K562 (cell line): ENCODE data around the gene SIM2. TPM values are rescaled to one million over a fixed set of nuclear protein-coding genes. Genes with fewer than 3 reads are reported as not detected.

Source experiments
- ATAC-seq: fragments of 200-7000 bp; cut with Tn5 transposase; 3 replicates; pipeline ENCODE4 v1.9.1; 2020; ENCODE audit warnings: moderate library complexity
- BruUV-seq: library from RNA; stranded (reverse); fragments of 400-500 nt; replicated peaks from 2 replicates; lab custom pipeline; 2021; lab: Mats Ljungman, UMichigan
- CTCF ChIA-PET: fragments of 300-600 bp; formaldehyde crosslinking; extraction: SDS; loops from one replicate; lab custom pipeline; 2021; ENCODE audit warnings: low intra/inter-chr PET ratio; lab: Yijun Ruan, JAX
- POLR2A ChIA-PET: fragments of 300-600, 350-650 bp; sonication (Branson Sonifier 250); formaldehyde crosslinking; extraction: SDS; loops from one replicate; lab custom pipeline; 2021; ENCODE audit warnings: antibody characterized with exemption, inconsistent platforms; lab: Yijun Ruan, JAX
- DNase-seq, 4 experiments: peaks; one replicate each; pipeline versions ENCODE4 v3.0.0 to v3.0.0-alpha.2; 2011 to 2018; ENCODE audit warnings: low spot score in 3 of 4, mixed read lengths in 3 of 4; ENCODE audit errors: extremely low read depth in 1 of 4
- FAIRE-seq: peaks from 2 replicates; lab custom pipeline; 2011; peaks lifted over from hg19 to GRCh38; lab: Jason Lieb, UNC
- H2AFZ ChIP-seq: 2 replicates; pipeline ENCODE4 v1.6.0; 2011; ENCODE audit warnings: low read depth, low read length, control low read depth, inconsistent platforms
- H3K27ac ChIP-seq: fragments of 200-600 bp; 3 replicates; pipeline ENCODE4 v1.8.0; 2011; ENCODE audit warnings: low read depth, mild to moderate bottlenecking, control low read depth, inconsistent platforms, low read length, moderate library complexity, mixed read lengths; ENCODE audit errors: extremely low read depth
- H3K27me3 ChIP-seq, 2 experiments: fragments of 300-600 bp in 1 of 2; 2 replicates in 1 of 2; 3 replicates in 1 of 2; pipeline versions ENCODE4 v1.6.0 to v1.8.0; 2011; ENCODE audit warnings: inconsistent platforms in 2 of 2, low read length in 2 of 2, mild to moderate bottlenecking in 1 of 2, mixed read lengths in 1 of 2, moderate library complexity in 1 of 2; ENCODE audit not compliant: control insufficient read depth in 2 of 2, insufficient read depth in 2 of 2
- H3K36me3 ChIP-seq: fragments of 300-600 bp; 3 replicates; pipeline ENCODE4 v1.8.0; 2011; ENCODE audit warnings: mild to moderate bottlenecking, low read length, inconsistent platforms; ENCODE audit not compliant: control insufficient read depth, insufficient read depth
- H3K4me1 ChIP-seq, 2 experiments: fragments of 200-600 bp in 1 of 2; replicated peaks in 1 of 2; 2 replicates in 1 of 2; 3 replicates in 1 of 2; pipeline versions ENCODE4 v1.5.1 to v1.8.0; 2011; ENCODE audit warnings: inconsistent platforms in 2 of 2, low read length in 2 of 2, mild to moderate bottlenecking in 1 of 2, mixed read lengths in 1 of 2, moderate library complexity in 1 of 2; ENCODE audit not compliant: control insufficient read depth in 2 of 2, insufficient read depth in 2 of 2
- H3K4me2 ChIP-seq: 2 replicates; pipeline ENCODE4 v1.6.1; 2011; ENCODE audit warnings: low read length, control low read depth, inconsistent platforms, mixed read lengths; ENCODE audit not compliant: insufficient read depth
- H3K4me3 ChIP-seq: fragments of 200-600 bp; sonication (generic), shearing (Covaris generic); 2 replicates; pipeline ENCODE4 v1.5.1; 2016; ENCODE audit warnings: control low read depth, inconsistent platforms
- H3K79me2 ChIP-seq: fragments of 200-600 bp; 3 replicates; pipeline ENCODE4 v1.8.0; 2011; ENCODE audit warnings: low read length, inconsistent platforms; ENCODE audit not compliant: control insufficient read depth, insufficient read depth
- H3K9ac ChIP-seq, 2 experiments: 2 replicates each; pipeline versions ENCODE4 v1.6.0 to v1.6.1; 2011; ENCODE audit warnings: low read depth in 2 of 2, low read length in 2 of 2, control low read depth in 1 of 2, inconsistent platforms in 1 of 2, mild to moderate bottlenecking in 1 of 2, mixed read lengths in 1 of 2; ENCODE audit not compliant: insufficient read depth in 1 of 2
- H3K9me1 ChIP-seq: one replicate; pipeline ENCODE4 v1.6.0; 2011; ENCODE audit warnings: inconsistent platforms, mild to moderate bottlenecking, low read length, moderate library complexity; ENCODE audit not compliant: control insufficient read depth, insufficient read depth
- H3K9me3 ChIP-seq: replicated peaks from 2 replicates; pipeline ENCODE4 v1.5.1; 2011; ENCODE audit warnings: low read depth, low read length, inconsistent platforms; ENCODE audit not compliant: control insufficient read depth, insufficient read depth
- H4K20me1 ChIP-seq: replicated peaks from 2 replicates; pipeline ENCODE4 v1.6.1; 2011; ENCODE audit warnings: low read length, inconsistent platforms, mixed read lengths; ENCODE audit not compliant: control insufficient read depth, insufficient read depth
- CTCF ChIP-seq, 3 experiments: IDR thresholded peaks in 2 of 3; conservative IDR thresholded peaks in 1 of 3; 2 replicates each; pipeline ENCODE4 v1.5.1; 2011 to 2012; ENCODE audit warnings: low read length in 3 of 3, mild to moderate bottlenecking in 3 of 3, control low read depth in 2 of 3, improper control_type of control experiment in 1 of 3, inconsistent platforms in 1 of 3, low read depth in 1 of 3, mixed read lengths in 1 of 3, moderate library complexity in 1 of 3; ENCODE audit not compliant: insufficient read depth in 2 of 3
- GABPB1 ChIP-seq: sonication (generic); formaldehyde crosslinking; IDR thresholded peaks from 2 replicates; pipeline ENCODE4 v1.8.0; 2022; ENCODE audit warnings: mild to moderate bottlenecking, missing genetic modification reagents
- L3MBTL2 ChIP-seq: fragments of 450-650 bp; IDR thresholded peaks from 2 replicates; pipeline ENCODE4 v1.6.1; 2016; ENCODE audit warnings: mild to moderate bottlenecking, moderate library complexity
- RAD21 ChIP-seq, 2 experiments: fragments of 250-450 bp in 1 of 2; fragments of 450-650 bp in 1 of 2; sonication (Bioruptor Pico) in 1 of 2; formaldehyde crosslinking in 1 of 2; IDR thresholded peaks in 1 of 2; conservative IDR thresholded peaks in 1 of 2; 2 replicates each; pipeline versions ENCODE4 v1.4.0 to v1.8.0; 2020 to 2022; ENCODE audit warnings: mild to moderate bottlenecking in 2 of 2, moderate library complexity in 1 of 2
- ZSCAN32 ChIP-seq: fragments of 450-650 bp; formaldehyde crosslinking; IDR thresholded peaks from 2 replicates; pipeline ENCODE4 v1.4.0; 2020; ENCODE audit warnings: mild to moderate bottlenecking, moderate library complexity
- WGBS: fragments of 100-300 bp; shearing (Covaris generic); methylation state at CpG from one replicate; pipeline ENCODE4 v1.1.6; 2016; ENCODE audit warnings: low coverage, mixed read lengths; ENCODE audit not compliant: insufficient coverage; ENCODE audit errors: missing lambda C conversion rate; 5-methylcytosine and 5-hydroxymethylcytosine counted together
- in situ Hi-C: fragments of 300-500 bp; cut with MboI; formaldehyde crosslinking; loops from 4 replicates; pipeline ENCODE4 v1.15.0; 2018; ENCODE audit warnings: inconsistent platforms, mixed read lengths
- intact Hi-C: fragments of 100-400 bp; cut with micrococcal nuclease; formaldehyde crosslinking; loops from 2 replicates; pipeline ENCODE4 v1.14.2; 2022
- polyA plus RNA-seq, 8 experiments: library from polyadenylated mRNA; depleted of rRNA in 4 of 8; stranded (reverse) in 5 of 8; unstranded in 3 of 8; fragments of >200 nt; fragmentation: Nextera tagmentation in 2 of 8; fragmentation: Illumina TruSeq in 1 of 8; extraction: Ambion mirVana in 2 of 8; extraction: Trizol in 1 of 8; gene quantifications; 2 replicates each; pipeline versions ENCODE4 v1.2.1 to v1.2.3, GENCODE V29; 2011 to 2014; ENCODE audit warnings: inconsistent platforms in 1 of 8, missing spikeins in 1 of 8
- total RNA-seq, 7 experiments: library from RNA; depleted of rRNA in 6 of 7; stranded (reverse); fragments of >200 nt in 6 of 7; fragmentation: Illumina TruSeq in 2 of 7; extraction: Trizol in 2 of 7; gene quantifications; 2 replicates each; pipeline versions ENCODE4 v1.2.1 to v1.2.3, GENCODE V29; 2011 to 2021; ENCODE audit warnings: low replicate concordance in 1 of 7

The SIM2 gene
- total and polyA plus RNA-seq, 9 of the 15 experiments (the other 6 are each of a cell fraction or from before 2014, with no cell fraction given) = 0.07 to 0.11 (median 0.08) TPM; not detected in 6

GRCh38 chr21:36732217-36732616 lies 33.3 kb downstream of the SIM2 start:
- peak in 2 of 4 experiments; percentile 39 to 40 for DNase-seq
- in situ Hi-C loops = no loop called here
- no peak for FAIRE-seq
- peaks cover 72 to 96% of the 10 kb centered on the region in 2 experiments for H3K27me3 ChIP-seq
- no peaks in the 10 kb centered on the region for H3K9me1 ChIP-seq
- H3K4me2 ChIP-seq = no peak overlapping the region
- H3K9ac ChIP-seq = no peak overlapping the region; a peak in 1 of 4 replicates
- BruUV-seq = no TSS peak
- CTCF ChIA-PET = no interaction called here
- intact Hi-C loops = loop anchor here (5.0 kb wide), 1 partner anchor 195 kb away; no protein-coding TSS in a partner anchor
- no peak overlapping the region for H3K4me3 ChIP-seq
- no peaks in the 10 kb centered on the region for H3K79me2 ChIP-seq
- H3K36me3 ChIP-seq = no peaks in the 10 kb centered on the region
- H3K27ac ChIP-seq = no peak overlapping the region
- peaks cover 0 to 7% of the 10 kb centered on the region in 2 experiments; a peak in 2 of 5 replicates for H3K4me1 ChIP-seq
- ATAC-seq = peak; percentile 66
- WGBS = 2% methylated on average over 14 of the region's 14 CpGs
- no peak for TF ChIP-seq GABPB1 (CRISPR knock-in tag)
- 0 out of 2 replicates have a peak, but pooled peaks have one; percentile 21 for TF ChIP-seq L3MBTL2
- TF ChIP-seq RAD21 (CRISPR knock-in tag; conservative IDR thresholded peaks at IDR 0.05 in 1 of 2, IDR thresholded peaks at IDR 0.05 in 1 of 2) = peak in 1 of 2 experiments; percentile 61; a peak in 2 of 4 replicates
- TF ChIP-seq ZSCAN32 (CRISPR knock-in tag) = no peak
- TF ChIP-seq CTCF (IDR thresholded peaks at IDR 0.05 in 2 of 3, conservative IDR thresholded peaks at IDR 0.05 in 1 of 3; ENCODE audit: insufficient read depth in 2 of 3, low read depth in 1 of 3, low read length in 3 of 3) = peak; percentile 18 to 36 (median 32); a peak in 2 of 6 replicates
- no peaks in the 10 kb centered on the region for H3K9me3 ChIP-seq
- H4K20me1 ChIP-seq = 0 out of 2 replicates have a peak, but pooled peaks cover 11% of the 10 kb centered on the region
- H2AFZ ChIP-seq = no peak overlapping the region
- POLR2A ChIA-PET = interaction anchor here (1.5 kb wide), 1 partner anchor 15 kb away, joined by 8 read pairs; no protein-coding TSS in a partner anchor
